Stomach (tissue), 9 donors: Measurements from ENCODE around the gene NTN4. TPM values are rescaled to one million over a fixed set of nuclear protein-coding genes. Genes with fewer than 3 reads are reported as not detected.
A peak's percentile ranks its signal among the peaks of the same experiment; 100 is the strongest.

Source experiments
- DNase-seq, 2 donors: peaks; one replicate each; pipeline versions ENCODE4 v3.0.0 to v3.0.0-alpha.2; 2013 to 2019
- H3K27ac ChIP-seq, 5 donors: fragments of 200-600 bp in 4 of 5; sonication (generic) in 4 of 5; one replicate each; pipeline ENCODE4 v1.5.1; 2013 to 2019; ENCODE audit warnings: mild to moderate bottlenecking in 1 of 5, moderate library complexity in 1 of 5
- H3K27me3 ChIP-seq, 3 donors: fragments of 200-600 bp; sonication (generic); one replicate each; pipeline ENCODE4 v1.5.1; 2017 to 2019; ENCODE audit warnings: mixed run types in 1 of 3
- H3K36me3 ChIP-seq, 4 donors: fragments of 200-600 bp; sonication (generic); 1 replicate in 3 of 4; 2 replicates in 1 of 4; pipeline ENCODE4 v1.5.1; 2016 to 2019
- H3K4me1 ChIP-seq, 4 donors: fragments of 200-600 bp; sonication (generic); one replicate each; pipeline ENCODE4 v1.5.1; 2016 to 2019
- H3K4me3 ChIP-seq, 4 donors: fragments of 200-600 bp; sonication (generic) in 3 of 4; one replicate each; pipeline ENCODE4 v1.5.1; 2016 to 2019; ENCODE audit warnings: mild to moderate bottlenecking in 1 of 4
- H3K9me3 ChIP-seq, 4 donors: fragments of 200-600 bp; sonication (generic); one replicate each; pipeline ENCODE4 v1.5.1; 2016 to 2019
- EP300 ChIP-seq: sonication (generic); formaldehyde crosslinking; IDR thresholded peaks from one replicate; pipeline ENCODE4 v1.6.1; 2017; ENCODE audit warnings: antibody characterized with exemption
- POLR2A ChIP-seq, 4 donors: fragments of 450-650 bp; IDR thresholded peaks; one replicate each; pipeline ENCODE4 v1.6.1; 2016; ENCODE audit warnings: antibody characterized with exemption in 4 of 4, control low read depth in 2 of 4, mild to moderate bottlenecking in 1 of 4, moderate library complexity in 1 of 4
- POLR2AphosphoS5 ChIP-seq, 3 donors: sonication (generic); formaldehyde crosslinking; IDR thresholded peaks; one replicate each; pipeline ENCODE4 v1.6.1; 2016; ENCODE audit warnings: antibody characterized with exemption in 3 of 3
- WGBS, 5 donors: extraction: QIAGEN DNeasy Blood & Tissue Kit in 3 of 5; methylation state at CpG; one replicate each; pipeline versions ENCODE4 v1.1.5 to v1.1.7; 2013 to 2018; 5-methylcytosine and 5-hydroxymethylcytosine counted together
- intact Hi-C: fragments of 100-400 bp; cut with DNase I; formaldehyde crosslinking; loops from one replicate; pipeline ENCODE4 v1.15.1; 2023; ENCODE audit warnings: low total_unique reads
- polyA plus RNA-seq, 3 donors: library from polyadenylated mRNA; stranded (reverse); fragments of 200-250 nt; gene quantifications; one replicate each; pipeline ENCODE4 v1.2.3, GENCODE V29; 2013
- total RNA-seq, 5 donors: library from RNA; depleted of rRNA; stranded (reverse); fragments of >200 nt; gene quantifications; one replicate each; pipeline versions ENCODE4 v1.1.0 to v1.2.3, GENCODE V29; 2014 to 2016
- TF ChIP-seq, protein P1 (sequence below), 7 experiments: fragments of 450-650 bp in 4 of 7; fragments of 200-600 bp in 3 of 7; sonication (generic) in 3 of 7; IDR thresholded peaks; one replicate each; pipeline ENCODE4 v1.5.1; 2016 to 2019; ENCODE audit warnings: antibody characterized with exemption in 7 of 7, control low read depth in 2 of 7, mild to moderate bottlenecking in 1 of 7
- donor health status: healthy with polysubstance abuse.
- donor health status: Bipolar disorder and iron deficiency.
- donor health status: healthy.

NTN4 gene
- total and polyA plus RNA-seq, 8 donors: 10.5 to 110 (median 37.0) TPM

DNA sequence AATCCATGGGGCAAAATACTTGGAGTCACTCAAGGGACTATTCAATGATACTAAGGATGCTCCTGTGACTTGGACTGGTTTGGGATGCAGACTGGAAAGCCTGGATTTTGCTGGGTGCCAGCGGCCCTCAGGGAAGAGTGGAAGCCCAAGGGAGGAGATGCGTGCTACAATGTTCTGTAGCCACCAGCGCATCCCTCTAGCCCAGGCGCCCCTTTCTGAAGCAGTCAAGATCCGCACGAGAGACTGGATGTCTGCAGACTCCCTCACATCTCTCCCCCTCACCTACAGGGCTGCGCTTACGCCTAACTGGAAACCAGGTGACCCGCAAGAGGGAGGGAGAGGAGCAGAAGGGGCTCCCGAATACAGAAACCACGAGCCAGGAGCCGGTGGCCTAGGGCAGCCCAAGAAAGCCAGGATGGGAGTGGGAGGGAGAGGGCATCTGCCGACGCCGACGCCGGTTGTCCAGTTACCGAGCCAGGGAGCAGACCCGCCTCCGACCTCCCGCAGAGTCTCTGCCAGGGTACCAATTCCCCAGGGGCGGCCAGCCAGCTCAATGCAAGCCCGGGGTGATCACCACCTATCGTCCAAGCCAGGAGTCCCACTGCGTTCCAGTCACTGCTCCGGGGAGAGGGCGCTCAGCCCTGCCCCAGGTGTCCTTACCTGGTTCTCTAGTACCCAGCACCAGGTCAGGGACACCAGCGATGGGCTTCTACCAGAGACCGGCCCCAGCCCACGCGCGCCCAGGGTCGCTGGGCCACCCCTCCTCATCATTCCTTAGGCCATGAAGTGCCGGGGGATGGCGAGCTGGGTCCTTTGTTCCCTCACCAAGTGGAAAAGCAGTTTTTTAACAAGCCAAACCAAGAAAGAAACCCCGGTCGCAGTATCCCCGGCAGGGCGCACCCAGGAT, 1.2 kb downstream of the NTN4 start:
- Histone ChIP-seq H3K9me3 (no peaks in the 10 kb centered on the region), H3K4me3 (peak overlapping the region; percentile 71 to 86 (median 84)), H3K36me3 (peaks cover 0 to 10% (median 0%) of the 10 kb centered on the region in 4 donors), H3K27ac (peak overlapping the region; percentile 77 to 95 (median 89)), H3K4me1 (peaks cover 29 to 71% (median 49%) of the 10 kb centered on the region in 4 donors), H3K27me3 (peaks cover 0 to 32% (median 6%) of the 10 kb centered on the region in 3 donors)
- peak; percentile 51 to 66 for DNase-seq
- TF ChIP-seq, protein P1, sequence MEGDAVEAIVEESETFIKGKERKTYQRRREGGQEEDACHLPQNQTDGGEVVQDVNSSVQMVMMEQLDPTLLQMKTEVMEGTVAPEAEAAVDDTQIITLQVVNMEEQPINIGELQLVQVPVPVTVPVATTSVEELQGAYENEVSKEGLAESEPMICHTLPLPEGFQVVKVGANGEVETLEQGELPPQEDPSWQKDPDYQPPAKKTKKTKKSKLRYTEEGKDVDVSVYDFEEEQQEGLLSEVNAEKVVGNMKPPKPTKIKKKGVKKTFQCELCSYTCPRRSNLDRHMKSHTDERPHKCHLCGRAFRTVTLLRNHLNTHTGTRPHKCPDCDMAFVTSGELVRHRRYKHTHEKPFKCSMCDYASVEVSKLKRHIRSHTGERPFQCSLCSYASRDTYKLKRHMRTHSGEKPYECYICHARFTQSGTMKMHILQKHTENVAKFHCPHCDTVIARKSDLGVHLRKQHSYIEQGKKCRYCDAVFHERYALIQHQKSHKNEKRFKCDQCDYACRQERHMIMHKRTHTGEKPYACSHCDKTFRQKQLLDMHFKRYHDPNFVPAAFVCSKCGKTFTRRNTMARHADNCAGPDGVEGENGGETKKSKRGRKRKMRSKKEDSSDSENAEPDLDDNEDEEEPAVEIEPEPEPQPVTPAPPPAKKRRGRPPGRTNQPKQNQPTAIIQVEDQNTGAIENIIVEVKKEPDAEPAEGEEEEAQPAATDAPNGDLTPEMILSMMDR (IDR thresholded peaks at IDR 0.05): no peak
- TF ChIP-seq EP300: no peak
- TF ChIP-seq POLR2AphosphoS5 (IDR thresholded peaks at IDR 0.05): no peak
- TF ChIP-seq POLR2A (IDR thresholded peaks at IDR 0.05): no peak
- intact Hi-C loops: no loop called here
- 1 to 13% (median 5%) methylated on average over 32 to 39 of the region's 39 CpGs for WGBS, 5 donors

DNA sequence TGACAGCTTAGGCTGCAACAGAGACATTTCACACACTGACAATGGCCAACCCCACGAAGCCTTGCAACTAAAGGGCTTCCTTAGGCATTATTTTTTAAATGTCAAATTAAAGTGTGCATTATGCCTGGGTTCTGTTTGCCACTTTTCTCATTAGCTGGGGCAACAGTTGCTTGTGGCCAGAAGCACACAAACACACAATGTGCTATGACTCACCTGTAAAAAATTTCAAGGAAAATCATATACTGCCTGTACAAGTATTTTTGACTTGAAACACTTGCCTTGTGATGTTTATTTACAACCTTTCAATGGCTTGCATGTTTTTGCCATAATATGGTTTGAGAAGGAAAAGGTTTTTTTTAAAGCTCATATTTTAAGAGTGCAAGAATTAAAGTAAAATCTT, 1.9 kb downstream of the NTN4 start:
- Histone ChIP-seq H3K9me3 (no peaks in the 10 kb centered on the region), H3K4me1 (peaks cover 29 to 76% (median 52%) of the 10 kb centered on the region in 4 donors), H3K4me3 (peak overlapping the region; percentile 71 to 86 (median 84)), H3K27ac (peak overlapping the region in 3 of 5 donors; percentile 89 to 95 (median 92)), H3K36me3 (peaks cover 0 to 10% (median 0%) of the 10 kb centered on the region in 4 donors), H3K27me3 (peaks cover 0 to 32% (median 6%) of the 10 kb centered on the region in 3 donors)
- WGBS, 5 donors: 16 to 37% (median 29%) methylated on average over 1 of the region's 1 CpG
- TF ChIP-seq, protein P1 (IDR thresholded peaks at IDR 0.05): no peak
- peak in 1 of 2 donors; percentile 48 for DNase-seq
- intact Hi-C loops: no loop called here

DNA sequence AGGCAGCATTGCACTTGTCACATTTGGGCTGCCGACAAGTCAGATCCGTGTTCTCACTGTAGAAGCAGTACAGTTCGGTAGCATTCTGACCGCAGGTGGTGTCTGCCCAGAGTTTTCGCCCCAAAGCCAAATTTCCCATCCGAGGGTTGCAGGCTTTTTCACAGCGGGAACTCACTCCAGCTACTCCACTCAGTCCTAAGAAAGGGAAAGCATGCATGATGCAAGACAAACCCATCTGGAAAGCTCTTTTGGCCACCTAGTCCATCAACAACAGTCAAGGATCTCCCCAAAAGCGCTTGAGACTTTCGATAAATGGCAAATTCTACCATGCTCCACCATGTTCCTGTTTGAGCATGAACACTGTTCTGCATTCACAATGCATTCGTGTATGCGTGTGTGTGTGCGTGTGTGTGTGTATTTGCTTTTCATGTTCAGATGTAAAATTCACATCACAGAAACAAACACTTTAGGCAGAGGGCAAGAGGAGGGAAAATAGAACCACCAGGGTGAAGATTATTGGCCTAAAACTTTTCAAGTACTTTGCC, 3.2 kb downstream of the NTN4 start:
- DNase-seq: no peak
- Histone ChIP-seq H3K27ac (peak overlapping the region in 1 of 5 donors; percentile 31), H3K36me3 (peaks cover 0 to 16% (median 7%) of the 10 kb centered on the region in 4 donors), H3K27me3 (peaks cover 0 to 32% (median 6%) of the 10 kb centered on the region in 3 donors), H3K9me3 (no peaks in the 10 kb centered on the region), H3K4me1 (peaks cover 29 to 82% (median 52%) of the 10 kb centered on the region in 4 donors), H3K4me3 (peak overlapping the region in 1 of 4 donors; percentile 23)
- intact Hi-C loops: no loop called here
- TF ChIP-seq, protein P1 (IDR thresholded peaks at IDR 0.05): no peak
- TF ChIP-seq POLR2AphosphoS5 (IDR thresholded peaks at IDR 0.05) (no peak), POLR2A (IDR thresholded peaks at IDR 0.05) (no peak), EP300 (no peak)
- WGBS, 5 donors: 68 to 87% (median 74%) methylated on average over 12 of the region's 12 CpGs

DNA sequence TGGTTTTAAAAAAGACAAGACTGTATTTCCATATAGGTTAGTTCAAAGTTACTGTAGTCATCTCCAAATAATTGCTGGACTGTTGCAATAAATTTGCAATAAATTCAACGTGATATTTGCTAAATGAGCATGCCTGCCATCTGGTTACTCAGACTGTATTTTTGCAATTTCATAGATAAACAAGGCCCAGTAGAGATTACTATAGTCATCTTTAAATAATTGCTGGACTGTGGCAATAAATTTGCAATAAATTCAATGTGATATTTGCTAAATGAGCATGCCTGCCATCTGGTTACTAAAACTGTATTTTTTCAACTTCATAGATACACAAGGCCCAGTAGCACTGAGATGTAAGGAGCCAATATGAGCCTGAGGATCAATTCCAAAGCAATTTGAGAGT, 5.6 kb downstream of the NTN4 start:
- H3K27me3 ChIP-seq: peaks cover 0 to 17% (median 6%) of the 10 kb centered on the region in 3 donors
- TF ChIP-seq, protein P1 (IDR thresholded peaks at IDR 0.05): no peak
- TF ChIP-seq EP300 (no peak), POLR2A (IDR thresholded peaks at IDR 0.05) (no peak)
- peak overlapping the region in 1 of 5 donors; percentile 36 for H3K27ac ChIP-seq
- 19 to 38% (median 30%) methylated on average over 1 of the region's 1 CpG for WGBS, 5 donors
- peaks cover 19 to 74% (median 39%) of the 10 kb centered on the region in 4 donors for H3K4me1 ChIP-seq
- H3K9me3 ChIP-seq: no peaks in the 10 kb centered on the region
- H3K4me3 ChIP-seq: peak overlapping the region in 1 of 4 donors; percentile 23
- DNase-seq: no peak
- intact Hi-C loops: no loop called here
- peaks cover 0 to 28% (median 11%) of the 10 kb centered on the region in 4 donors for H3K36me3 ChIP-seq
